GM18873 (cell line): Measurements from ENCODE around the gene RNPEP.
"Not testable (repeated sequence)": the region's sequence is repeated elsewhere in the genome, so short reads cannot be mapped to it uniquely, and the experiment has no call there.

Experiments
- ATAC-seq: cut with Tn5 transposase; IDR thresholded peaks from one replicate; pipeline ENCODE4 v1.9.1; 2021; ENCODE audit warnings: mild to moderate bottlenecking, moderate library complexity, moderate number of reproducible peaks; ENCODE audit not compliant: unreplicated experiment, low FRiP score

The RNPEP gene

GRCh38 chr1:201958348-201958747, 24.1 kb upstream of the RNPEP start:
- ATAC-seq: no peak

- not testable (repeated sequence) for ATAC-seq
These were observed 20.1 kb upstream of the RNPEP start for GRCh38 chr1:201962382-201962781.

DNA sequence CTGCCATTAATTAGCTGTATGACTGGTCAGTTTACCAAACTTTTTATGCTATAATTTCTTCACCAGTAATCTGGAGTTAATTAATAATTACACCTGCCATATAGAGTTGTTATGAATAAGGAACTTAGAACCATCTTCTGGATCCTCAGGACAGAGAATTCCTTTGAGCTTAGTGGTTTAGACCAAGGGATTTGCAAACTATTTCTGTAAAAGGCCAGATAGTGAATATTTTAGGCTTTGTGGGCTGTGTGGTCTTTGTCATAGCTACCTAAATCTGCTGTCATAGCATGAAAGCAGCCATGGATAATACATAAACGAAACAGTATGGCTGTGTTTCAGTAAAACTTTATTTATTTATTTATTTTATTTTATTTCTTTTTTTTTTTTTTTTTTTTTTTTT, 18.2 kb upstream of the RNPEP start:
- ATAC-seq: no peak

DNA sequence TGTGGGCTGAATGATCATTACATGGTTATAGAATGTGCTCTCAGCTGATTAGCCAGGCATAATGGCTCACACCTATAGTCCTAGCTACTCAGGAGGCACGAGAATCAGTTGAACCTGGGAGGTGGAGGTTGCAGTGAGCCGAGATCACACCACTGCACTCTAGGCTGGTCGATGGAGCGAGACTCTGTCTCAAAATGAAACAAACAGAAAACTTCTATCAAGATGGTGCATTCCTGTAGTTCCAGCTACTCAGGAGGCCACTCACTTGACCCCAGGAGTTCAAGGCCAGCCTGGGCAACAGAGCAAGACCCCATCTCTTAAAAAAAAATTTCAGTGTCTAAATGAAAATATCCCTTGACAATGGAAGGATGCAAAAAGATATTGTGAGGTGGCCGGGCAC, 16.3 kb upstream of the RNPEP start:
- ATAC-seq: no peak

GRCh38 chr1:201968202-201968925, 14.1 kb upstream of the RNPEP start:
- ATAC-seq: no peak

DNA sequence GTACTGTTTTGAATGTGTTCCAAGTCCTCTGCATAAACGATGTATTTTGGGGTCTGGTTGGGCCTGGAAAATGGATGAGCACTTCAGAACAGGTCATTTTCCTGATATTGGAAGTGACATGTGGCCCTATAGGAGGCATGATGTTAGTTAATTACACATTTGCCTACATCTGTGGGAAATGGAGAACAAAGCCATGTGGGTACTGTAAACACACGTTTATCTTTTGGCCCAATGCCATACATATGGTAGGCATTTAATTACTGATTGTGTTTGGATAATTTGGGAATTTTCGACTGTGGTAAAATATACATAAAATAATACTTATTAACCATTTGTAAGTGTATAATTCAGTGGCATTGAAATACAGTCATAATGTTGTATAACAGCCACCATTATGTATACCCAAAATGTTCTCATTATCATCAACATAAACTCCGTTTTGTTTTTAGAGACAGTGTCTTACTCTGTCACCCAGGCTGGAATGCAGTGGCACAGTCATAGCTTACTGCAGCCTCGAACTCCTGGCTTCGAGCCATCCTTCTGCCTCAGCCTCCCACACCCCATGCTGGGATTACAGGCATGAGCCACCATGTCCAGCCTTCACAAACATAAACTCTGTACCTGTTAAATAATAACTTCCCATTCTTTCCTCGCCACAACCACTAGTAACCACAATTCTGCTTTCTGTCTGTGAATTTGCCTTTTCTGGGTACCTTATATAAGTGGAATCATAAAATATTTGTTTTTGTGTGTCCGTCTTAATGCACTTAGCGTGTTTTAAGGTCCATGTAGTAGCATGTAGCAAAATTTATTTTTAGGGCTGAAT, 11.9 kb upstream of the RNPEP start:
- no peak for ATAC-seq

DNA sequence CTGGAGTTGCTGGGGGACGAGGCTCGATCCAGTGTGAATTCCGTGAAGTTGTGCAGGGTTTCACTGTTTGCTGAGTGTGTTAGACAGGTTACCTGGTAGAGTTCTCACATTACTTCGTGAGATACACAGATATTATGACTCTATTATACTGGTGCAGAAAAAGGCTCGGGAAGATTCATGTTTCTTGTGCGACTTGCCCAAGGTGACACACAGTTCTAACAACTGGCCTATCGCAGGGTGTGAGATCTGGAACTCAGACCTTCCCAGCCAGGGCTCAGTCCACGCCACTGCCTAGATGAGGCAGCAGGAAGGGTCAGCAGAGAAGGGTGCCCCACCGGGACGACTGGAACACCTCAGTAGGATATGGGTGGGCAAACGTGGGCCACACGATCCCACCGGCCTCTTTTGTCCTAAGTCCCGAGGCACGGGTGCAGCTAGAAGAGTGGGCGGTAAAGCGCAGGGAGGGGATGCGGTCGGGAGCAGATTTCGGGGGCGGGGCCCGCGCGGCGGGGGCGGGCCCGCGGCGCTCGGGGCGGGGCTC, 296 bp upstream of the RNPEP start:
- no peak for ATAC-seq

- no peak for ATAC-seq
These were observed 945 bp downstream of the RNPEP start for GRCh38 chr1:201983380-201983805.

DNA sequence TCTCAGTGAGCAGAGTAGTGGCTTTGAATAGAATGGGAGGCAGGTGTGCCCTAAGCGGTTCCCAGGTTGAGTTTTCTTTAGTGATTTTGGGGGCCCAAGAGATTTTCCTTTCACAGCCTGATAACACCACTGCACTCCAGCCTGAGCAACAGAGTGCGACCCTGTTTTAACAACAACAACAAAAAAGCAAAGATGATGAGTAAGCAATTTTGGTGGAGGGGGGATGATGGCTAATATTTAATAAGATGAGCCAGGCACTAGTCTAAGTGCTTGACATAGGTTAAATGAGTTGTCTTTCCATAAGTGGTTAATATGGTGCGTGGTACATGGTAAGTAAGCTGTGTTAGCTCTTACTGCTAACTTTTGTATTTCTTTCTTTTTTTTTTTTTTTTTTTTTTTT, 2.0 kb downstream of the RNPEP start:
- ATAC-seq: no peak

- no peak for ATAC-seq
These were observed 2.9 kb downstream of the RNPEP start for GRCh38 chr1:201985355-201985754.

DNA sequence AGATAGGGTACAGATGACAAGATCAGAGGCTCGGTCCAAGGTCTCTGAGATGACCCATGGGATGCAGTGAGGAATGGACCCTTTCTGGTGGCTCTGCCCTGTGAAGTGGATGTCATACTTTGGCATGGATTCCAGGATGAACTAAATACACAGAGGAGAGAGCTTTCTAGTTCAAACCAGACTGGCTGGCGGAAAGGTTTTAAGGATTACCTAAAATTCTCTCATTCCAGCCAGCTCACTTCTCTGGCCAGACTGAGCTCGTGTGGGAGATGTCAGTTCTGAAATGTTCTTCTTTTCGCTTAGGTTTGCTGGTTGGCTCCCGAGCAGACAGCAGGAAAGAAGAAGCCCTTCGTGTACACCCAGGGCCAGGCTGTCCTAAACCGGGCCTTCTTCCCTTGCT, 6.2 kb downstream of the RNPEP start:
- no peak for ATAC-seq

- no peak for ATAC-seq
These were observed 7.1 kb downstream of the RNPEP start for GRCh38 chr1:201989354-201990128.

- ATAC-seq: no peak
These were observed 8.0 kb downstream of the RNPEP start for GRCh38 chr1:201990427-201990826.

DNA sequence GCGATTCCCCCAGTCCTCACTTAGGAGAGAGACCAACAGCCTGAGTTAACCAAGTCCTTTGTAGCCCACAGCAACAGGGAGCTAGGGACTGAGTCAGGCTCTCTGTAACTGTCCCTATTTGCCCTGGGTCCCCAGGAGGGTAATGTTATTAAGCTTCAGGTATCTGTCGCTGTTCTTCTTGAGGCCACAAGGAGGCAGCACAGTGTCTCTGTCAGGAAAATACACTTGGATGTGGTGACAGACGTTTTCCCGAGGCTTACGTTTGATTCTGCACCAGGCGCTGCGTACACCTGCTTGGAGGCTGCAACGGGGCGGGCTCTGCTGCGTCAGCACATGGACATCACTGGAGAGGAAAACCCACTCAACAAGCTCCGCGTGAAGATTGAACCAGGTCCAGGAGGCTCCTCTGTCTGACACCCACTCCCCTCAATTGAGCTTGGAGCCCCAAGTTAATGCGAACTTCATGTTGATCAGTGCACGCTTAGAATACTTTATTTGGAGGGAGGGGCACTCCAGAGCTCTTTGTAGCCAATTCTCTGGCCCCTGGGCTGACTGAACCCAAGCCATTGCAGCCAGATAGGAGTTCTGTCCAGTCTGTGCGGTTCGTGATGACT, 17.3 kb downstream of the RNPEP start:
- no peak for ATAC-seq

- ATAC-seq: no peak
These were observed 20.1 kb downstream of the RNPEP start for GRCh38 chr1:202002507-202002906.

DNA sequence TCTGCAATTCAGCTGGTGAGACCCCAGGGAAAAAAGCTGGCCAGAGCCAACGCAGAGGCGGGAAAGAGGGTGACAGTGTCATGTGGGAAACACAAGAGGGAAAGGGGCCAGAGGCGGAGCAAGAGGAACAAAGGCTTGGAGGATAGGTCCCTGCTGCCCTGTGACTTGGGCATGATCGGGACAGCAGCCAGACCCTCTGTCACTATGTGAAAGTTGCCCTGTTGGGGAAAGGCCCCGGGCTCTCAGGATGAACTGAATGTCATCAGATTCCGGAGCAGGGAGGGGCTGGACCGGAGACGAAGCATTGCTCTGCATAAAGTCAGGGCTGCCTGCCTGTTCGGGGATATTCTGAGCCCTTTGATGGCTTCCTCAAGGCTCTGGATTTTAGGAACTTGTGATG, 22.3 kb downstream of the RNPEP start:
- no peak for ATAC-seq

DNA sequence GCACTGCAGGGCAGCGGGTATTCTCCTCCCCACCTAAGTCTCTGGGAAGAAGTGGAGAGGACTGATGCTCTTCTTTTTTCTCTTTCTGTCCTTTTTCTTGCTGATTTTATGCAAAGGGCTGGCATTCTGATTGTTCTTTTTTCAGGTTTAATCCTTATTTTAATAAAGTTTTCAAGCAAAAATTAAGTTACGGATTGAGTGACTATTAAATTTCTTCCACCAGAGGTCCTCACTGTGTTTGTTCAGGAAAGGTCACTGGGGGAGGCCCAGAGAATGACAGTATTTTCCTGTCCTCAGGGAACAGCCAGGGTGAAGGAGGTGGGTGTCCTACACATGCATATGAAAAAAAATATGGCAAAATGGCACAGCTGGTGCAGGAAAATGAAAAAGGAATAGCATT, 23.5 kb downstream of the RNPEP start:
- no peak for ATAC-seq

DNA sequence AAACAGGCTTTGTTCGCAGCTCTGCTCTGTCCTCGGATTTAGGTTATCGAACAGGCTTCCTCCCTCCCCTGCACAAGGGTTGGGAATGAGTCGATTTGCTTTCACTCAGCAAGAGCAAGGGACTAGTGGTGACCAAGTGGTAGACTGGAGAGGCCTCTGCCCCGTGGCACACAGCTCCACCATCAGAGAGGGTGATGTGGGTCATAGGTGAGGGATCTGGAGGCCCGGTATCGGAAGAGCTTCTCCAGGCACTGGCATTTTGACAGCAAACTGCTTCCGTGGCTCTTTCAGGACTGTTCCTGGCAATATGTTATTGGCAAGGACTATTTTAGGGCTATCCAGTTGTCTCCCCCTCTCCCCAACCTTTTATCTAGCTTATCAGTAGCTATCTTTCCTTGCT, 24.9 kb downstream of the RNPEP start:
- no peak for ATAC-seq

DNA sequence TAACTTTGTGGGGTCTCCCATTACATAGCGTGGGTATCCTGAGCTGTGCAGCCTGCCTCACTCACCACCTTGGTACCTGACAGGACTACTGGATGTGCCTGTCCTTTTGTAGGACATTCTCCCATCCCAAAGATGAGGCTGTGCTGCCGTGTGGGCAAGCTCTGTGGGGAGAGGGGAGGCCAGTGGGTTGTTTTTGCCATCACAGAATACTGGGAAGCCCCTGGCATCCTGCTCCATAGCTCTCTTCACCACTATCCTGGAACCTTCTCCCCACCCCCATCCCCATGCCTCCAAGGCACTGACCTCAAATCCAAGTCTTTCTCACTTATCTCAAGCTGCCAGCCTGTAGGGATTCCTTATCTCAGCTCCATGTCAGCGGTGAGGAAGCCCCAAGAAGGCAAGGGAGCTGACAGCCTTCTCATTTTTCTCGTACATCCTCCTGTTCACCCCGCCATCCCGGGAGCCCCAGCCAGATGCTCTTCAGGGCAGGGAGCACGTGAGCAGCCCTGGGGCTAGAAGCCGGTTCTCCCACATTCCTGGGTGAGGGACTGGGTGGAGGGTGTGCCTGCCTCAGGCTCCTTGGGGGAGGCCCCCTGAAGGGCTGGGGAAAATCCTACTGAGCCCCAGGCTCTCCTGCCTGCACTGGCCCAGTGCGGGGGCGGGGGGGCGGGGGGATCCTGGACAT, 25.5 kb downstream of the RNPEP start:
- no peak for ATAC-seq
